NCI-H1105 (cell line): ENCODE results near the gene M1AP.
"Not testable (repeated sequence)": the region's sequence is repeated elsewhere in the genome, so short reads cannot be mapped to it uniquely, and the experiment has no call there.

Experiments
- DNase-seq: peaks from one replicate; lab custom pipeline; 2025; lab: John Stamatoyannopoulos, UW

Gene M1AP

DNA sequence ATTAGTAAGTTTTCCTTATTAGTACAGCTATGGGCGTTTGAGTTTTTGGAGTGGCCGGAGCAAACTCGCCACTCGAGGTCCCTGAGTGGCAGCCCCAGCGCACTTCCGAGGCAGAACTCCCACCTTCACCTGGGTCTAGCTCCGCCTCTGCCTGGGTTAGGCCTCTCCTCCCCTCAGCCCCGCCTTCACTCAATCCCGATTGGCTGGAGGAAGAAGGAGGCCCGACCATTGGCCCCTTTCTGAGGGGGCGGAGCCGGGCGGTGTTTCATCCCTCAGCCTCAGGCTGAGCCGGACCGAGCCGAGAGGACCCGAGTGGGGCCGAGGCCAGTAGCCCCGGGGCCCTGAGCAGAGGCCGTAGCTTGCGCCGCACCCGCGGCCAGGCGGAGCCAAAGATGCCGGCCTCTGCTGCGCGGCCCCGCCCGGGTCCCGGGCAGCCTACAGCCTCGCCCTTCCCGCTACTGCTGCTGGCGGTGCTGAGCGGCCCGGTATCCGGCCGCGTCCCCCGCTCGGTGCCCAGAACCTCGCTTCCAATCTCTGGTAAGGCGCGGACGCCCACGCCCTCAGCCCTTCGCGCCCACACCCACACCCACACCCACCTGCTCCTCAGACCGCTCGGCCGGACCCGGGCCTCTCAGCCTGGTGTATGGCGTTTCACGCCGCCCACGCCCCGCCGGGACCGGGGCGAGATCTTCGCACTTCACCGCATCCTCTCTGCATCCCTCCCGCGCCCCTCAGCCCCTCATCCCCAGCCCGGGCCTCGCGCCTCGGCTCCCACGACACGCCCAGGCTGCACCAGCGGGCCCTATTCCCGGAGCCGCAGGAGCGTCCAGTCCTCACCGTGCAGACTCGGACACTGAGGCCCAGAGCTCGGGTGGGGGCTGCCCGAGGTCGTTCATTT is 6.1 kb upstream of the M1AP start, which contains the start of gene SEMA4F:
Gene SEMA4F, plus strand, starts transcription at position 263 of the 898 bp plus-strand sequence. Its CDS starts 130 bp downstream, at position 393.
- peak; percentile 96 for DNase-seq

- DNase-seq, result no peak
These were observed 5.5 kb upstream of the M1AP start for GRCh38 chr2:74653589-74653984.

- DNase-seq, result no peak
These were observed 1.2 kb downstream of the M1AP start for GRCh38 chr2:74646834-74647482.

DNA sequence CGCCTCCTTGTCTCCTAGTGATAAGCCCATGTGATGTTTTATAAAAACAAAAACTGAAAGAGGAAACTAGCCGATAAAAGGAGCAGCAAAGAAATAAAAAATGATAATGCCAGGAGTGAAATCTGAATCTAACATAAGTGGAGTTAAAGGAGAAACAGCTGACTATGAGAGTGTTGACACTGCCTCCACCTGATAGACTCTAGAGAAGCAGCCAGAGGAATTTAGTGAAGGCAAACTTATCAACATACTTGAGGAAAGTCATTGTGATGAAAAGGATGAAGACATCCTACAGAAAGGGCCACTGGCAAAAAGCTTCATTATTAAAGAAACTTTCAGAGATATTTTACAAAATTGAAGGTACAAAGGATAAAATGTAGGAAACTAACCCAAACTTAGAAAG is 1.9 kb downstream of the M1AP start:
- DNase-seq, result no peak

DNA sequence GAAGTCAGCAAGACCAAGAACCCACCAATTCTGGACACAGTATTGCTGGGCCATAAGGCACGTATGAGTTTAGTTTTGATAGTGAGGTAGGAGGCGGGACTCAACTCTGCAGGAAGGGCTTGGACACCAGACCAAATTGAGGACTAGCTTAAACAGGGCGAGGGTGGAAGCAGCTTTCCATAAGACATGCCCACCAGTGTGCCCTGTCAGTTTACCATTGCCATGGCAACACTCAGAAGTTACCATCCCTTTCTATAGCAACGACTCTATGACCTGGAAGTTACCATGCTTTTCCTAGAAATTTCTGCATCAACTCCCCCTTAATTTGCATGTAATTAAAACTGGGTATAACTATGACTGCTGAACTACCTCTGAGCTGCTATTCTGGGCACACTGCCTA is 2.8 kb downstream of the M1AP start:
- no peak for DNase-seq

DNA sequence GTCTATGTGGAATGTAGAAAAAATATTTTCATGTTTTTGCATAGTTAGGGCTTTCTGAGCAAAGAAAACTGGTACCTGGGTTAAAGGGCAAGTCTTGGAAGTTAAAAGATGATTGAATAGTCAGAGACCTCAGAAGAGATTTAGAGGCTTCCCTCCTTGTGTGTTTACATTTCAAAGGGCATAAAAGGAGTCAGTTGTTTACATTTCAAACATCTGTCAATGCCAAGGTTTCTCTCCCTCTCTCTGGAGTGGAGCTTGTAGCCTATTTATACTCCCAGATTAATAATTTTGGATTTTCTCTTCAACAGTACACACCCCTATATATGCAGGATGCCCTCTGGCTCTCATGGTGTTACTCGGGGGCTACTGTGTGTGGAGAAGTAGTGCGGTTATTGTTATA is 8.6 kb downstream of the M1AP start:
- DNase-seq, result no peak

DNA sequence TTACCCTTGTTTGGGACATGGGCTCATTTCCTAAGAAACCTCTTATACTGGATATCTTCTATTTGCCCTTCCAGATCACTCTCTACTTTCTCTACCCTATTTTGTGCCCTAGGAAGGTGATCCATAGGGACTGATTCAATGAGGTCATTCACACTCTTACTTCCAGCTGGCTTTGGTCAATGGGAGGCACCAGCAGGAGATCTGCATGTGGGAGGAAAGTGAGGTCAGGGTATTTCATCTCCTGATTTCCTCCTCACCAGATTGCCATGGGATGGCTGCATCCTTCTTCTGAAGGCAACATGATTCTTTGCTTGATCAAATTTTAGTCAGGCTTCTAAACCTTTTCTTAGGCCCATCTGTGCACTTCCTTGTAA is 15.2 kb downstream of the M1AP start:
- DNase-seq, result no peak

- no peak for DNase-seq
These were observed 15.8 kb downstream of the M1AP start for GRCh38 chr2:74632209-74632938.

DNA sequence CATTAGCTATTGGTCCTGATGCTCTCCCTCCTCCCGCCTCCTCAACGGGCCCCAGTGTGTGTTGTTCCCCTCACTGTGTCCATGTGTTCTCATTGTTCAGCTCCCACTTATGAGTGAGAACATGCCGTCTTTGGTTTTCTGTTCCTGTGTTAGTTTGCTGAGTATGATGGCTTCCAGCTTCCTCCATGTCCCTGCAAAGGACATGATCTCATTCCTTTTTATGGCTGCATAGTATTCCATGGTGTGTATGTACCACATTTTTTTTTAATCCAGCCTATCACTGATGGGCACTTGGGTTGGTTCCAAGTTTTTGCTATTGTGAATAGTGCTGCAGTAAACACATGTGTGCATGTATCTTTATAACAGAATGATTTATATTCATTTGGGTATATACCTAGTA is 17.7 kb downstream of the M1AP start:
- DNase-seq, result not testable (repeated sequence)

DNA sequence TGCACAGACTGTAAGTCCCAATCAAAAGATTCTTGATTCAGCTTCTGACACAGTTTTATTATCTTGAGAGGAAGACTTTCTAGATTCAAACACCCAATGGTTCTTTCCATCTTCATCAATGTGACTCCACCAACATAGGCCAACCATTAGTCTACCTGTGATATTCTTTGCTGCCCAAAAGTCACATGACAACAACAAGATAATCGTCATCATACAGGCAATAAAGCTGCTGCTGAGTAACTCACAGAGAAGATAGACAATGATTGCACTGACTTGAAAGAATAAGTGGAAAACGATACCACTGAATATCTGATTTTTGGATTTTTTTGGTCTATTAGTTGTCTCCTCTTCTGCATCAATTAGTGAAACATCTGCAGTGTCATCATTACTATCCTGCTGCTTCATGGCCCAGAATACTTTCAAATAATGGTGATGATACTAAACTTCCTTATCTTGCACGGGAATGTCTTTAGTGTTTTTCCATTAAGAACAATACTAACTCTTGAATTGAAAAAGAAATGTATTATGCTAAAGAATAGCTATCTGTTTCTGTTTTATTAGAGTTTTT is 19.5 kb downstream of the M1AP start:
- DNase-seq, result no peak

DNA sequence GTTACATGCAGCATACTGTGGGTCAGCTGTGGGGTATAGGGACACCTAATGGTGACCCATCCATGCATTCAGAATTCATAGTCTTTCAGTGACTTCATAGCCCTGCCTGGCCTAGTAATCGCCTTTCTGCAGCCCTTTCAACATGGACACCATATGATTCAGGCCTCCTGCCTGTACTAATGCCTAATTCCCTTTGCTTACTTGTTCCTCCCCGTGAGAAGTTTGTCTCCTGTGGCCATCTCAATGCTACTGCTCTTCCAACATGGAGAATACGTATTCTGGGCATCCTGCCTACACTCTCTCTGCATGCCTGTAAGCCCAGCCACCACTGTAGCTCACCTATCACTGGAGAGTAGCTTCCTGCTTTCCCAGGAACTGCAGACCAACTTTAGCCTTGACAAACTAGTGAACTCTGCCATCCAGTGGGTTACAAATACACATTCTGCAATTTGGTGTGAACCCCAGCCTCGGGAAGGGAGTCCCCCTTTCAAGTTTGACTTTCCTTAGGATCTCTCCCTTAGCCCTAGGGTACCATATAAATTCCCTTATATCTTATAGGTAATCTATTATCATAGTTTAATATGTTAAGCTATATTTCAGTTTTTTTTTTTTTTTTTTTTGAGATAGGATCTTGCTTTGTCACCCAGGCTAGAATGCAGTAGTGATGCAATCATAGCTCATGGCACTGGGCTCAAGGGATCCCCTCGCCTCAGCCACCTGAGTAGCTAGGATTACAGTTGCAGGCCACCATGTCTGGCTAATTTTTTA is 22.3 kb downstream of the M1AP start:
- DNase-seq, result no peak

GRCh38 chr2:74620671-74621070 is 27.5 kb downstream of the M1AP start:
- DNase-seq, result no peak

GRCh38 chr2:74619651-74620297 is 28.4 kb downstream of the M1AP start:
- no peak for DNase-seq

DNA sequence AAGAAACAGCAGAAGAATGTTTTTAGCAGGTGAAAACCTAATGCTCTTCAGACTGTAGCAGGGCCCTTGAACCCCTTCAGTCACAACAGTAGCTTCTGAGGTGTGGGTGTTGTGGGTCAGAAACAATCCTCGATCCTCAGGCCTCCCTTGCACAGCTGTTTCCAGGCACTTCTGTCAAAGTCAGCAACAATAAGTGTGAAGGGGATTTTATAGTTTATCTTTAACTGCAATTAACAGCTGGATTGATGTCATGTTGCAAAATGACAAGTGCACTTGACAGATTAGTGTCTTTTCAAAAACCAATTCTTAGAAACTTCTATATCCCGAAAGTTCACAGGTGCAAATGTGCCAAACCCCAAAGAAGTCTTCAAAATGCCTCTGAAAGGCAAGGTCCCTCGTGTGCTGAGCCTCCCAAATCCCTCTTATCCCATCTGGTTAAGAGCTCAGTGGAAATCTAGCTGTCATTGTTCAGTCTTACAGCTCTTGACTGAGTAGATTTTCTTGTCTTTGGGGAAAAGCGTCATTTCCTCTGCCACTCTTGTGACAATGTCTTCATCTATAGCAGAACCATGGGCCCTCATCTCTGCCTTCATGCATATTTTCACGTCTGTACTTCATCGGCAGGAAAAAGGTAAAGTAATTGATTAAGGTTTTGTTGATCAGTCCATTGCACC is 29.6 kb downstream of the M1AP start:
- no peak for DNase-seq

DNA sequence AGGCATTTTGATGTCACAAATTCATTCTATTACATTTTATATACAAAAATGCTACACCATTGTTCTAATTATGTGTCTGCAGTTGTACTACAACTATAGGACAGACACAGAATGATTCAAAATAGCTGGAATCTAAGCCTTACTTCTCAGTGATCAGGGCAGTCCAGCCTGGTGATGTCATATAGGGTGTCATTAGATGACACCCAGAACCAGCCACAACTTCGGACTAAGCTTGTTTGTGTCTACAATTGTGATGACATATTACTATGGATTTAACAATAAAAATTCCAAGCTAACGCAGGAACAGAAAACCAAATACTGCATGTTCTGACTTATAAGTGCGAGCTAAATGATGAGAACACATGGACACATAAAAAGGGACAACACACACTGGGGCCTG is 31.0 kb downstream of the M1AP start:
- DNase-seq, result no peak

DNA sequence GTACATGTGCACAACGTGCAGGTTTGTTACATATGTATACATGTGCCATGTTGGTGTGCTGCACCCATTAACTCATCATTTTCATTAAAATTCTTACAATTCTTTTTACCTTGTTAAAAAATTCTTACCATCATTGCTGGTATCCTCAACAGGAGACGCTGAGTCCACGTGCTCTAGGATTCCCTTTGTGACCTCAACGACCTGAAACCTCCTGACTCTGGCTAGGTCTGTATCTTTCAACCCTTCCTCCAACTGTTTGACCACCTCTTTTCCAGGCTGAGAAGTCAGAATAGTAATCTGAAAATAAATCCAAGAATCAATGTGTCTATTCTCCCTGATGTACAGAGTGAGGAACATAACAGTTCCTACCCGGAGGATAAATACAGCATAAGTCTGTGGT is 41.2 kb downstream of the M1AP start:
- DNase-seq, result no peak

GRCh38 chr2:74603282-74604000 is 44.7 kb downstream of the M1AP start:
- no peak for DNase-seq

GRCh38 chr2:74602586-74603281 is 45.4 kb downstream of the M1AP start:
- no peak for DNase-seq

GRCh38 chr2:74599676-74600075 is 48.5 kb downstream of the M1AP start:
- no peak for DNase-seq
